Measurements from ENCODE around the gene TUBD1.
"Not testable (repeated sequence)": the region's sequence is repeated elsewhere in the genome, so short reads cannot be mapped to it uniquely, and the experiment has no call there.

TUBD1 gene

DNA sequence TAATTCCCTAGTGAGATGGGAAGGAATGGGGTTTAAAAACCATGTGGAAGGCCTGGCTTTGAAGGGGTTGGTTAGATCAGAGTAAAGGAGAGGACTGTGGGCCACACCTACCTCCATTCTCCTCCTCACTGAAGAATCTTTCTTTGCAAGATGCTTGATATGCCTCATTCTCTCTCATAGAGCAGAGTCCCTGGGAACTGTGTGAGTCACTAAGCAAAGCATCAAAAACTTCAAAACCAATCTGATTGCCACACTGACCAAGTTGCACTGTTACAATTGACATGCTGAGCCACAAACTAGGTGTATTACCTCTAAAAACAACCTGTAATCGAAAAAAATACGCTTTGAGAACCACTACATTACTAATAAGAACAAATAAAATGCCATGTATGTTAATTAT lies 2.0 kb downstream of the TUBD1 start:
- DNase-seq (ENCODE audit: low spot score), result no peak
- no peak for TF ChIP-seq CTCF (IDR thresholded peaks at IDR 0.05)
- H3K27ac ChIP-seq, result no peak overlapping the region
- no peak overlapping the region for H3K4me3 ChIP-seq

DNA sequence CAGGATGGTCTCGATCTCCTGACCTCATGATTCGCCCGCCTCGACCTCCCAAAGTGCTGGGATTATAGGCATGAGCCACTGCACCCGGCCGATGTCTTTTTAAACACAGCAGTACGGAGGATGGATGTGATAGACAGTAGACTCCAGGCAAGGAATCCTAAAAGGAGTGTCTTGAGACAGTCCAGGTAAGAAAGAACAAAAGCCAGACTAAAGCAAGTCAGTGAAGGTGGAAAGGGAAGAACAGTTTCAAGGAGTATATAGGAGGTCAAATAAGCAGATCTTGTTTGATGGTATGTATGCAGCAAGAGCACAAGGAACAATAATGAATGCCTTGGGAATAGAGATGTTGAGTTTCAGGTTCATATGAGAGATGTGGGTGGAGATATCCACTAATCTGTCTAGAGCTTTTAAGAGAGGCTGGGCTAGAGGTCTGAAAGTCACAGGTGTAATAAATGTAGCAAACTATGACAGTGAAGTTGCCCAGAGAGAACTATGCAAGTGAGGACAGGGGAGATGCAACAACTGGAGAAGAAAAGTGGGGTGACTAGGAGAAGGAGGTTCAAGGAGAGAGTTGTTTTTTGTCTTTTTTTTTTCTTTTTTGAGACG lies 4.5 kb downstream of the TUBD1 start:
- Histone ChIP-seq H3K4me3 (no peak overlapping the region), H3K27ac (no peak overlapping the region)
- no peak for DNase-seq (ENCODE audit: low spot score)
- no peak for TF ChIP-seq CTCF (IDR thresholded peaks at IDR 0.05)

DNA sequence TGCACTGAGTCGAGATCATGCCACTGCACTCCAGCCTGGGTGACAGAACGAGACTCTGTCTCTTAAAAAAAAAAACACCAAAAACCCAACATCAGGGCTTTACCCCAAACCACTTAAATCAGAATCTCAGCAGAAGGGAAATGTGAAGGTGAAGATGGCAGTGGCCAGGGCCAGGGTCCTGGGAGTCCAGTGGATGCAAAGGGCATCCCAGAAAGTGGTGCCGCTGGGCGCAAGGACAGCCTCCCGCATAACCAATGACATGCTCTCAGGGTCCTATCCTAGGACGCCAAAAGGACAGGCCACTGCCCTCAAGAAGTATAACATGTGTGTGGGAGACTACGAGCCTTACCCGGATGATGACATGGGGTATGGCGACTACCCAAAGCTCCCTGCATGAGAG lies 7.9 kb downstream of the TUBD1 start:
- no peak overlapping the region for H3K27ac ChIP-seq
- no peak for DNase-seq (ENCODE audit: low spot score)
- no peak overlapping the region for H3K4me3 ChIP-seq
- TF ChIP-seq CTCF (IDR thresholded peaks at IDR 0.05), result no peak

GRCh38 chr17:59878624-59879023 lies 14.1 kb downstream of the TUBD1 start:
- H3K4me3 ChIP-seq, result no peak overlapping the region
- no peak overlapping the region for H3K27ac ChIP-seq
- no peak for DNase-seq (ENCODE audit: low spot score)
- TF ChIP-seq CTCF (IDR thresholded peaks at IDR 0.05), result no peak

DNA sequence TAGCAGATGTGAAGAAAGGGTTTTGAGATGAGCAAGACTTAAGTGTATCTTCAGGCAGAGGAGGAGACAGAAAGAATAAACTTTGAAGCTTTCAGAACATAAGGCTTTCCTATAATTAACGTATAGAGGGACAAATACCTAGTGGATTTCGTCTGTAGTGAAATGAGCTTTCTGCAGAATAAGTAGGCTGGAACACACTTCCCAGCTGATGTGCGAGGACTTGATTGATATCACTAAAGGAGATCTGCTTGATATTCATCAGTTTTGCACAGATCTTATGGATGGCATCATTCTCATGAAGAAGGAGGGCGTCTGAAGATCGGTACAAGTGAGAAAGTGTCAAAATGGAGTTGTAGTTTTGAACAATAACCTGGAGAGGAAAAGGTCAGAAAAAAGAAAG lies 14.8 kb downstream of the TUBD1 start:
- DNase-seq (ENCODE audit: low spot score), result no peak
- no peak for TF ChIP-seq CTCF (IDR thresholded peaks at IDR 0.05)
- Histone ChIP-seq H3K4me3 (no peak overlapping the region), H3K27ac (no peak overlapping the region)

DNA sequence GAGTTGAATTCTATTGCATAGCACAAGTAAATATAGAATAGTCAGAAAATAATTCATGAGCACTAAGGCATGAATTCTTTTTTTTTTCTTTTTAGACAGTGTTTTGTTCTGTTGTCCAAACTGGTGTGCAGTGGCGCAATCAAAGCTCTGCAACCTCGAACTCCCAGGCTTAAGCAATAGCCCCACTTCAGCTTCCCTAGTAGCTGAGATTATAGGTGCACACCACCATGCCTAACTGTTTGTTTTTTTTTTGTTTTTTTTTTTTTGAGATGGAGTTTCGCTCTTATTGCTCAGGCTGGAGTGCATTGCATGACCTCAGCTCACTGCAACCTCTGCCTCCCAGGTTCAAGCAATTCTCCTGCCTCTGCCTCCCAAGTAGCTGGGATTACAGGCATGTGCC lies 16.6 kb downstream of the TUBD1 start:
- no peak for DNase-seq (ENCODE audit: low spot score)
- no peak overlapping the region for H3K4me3 ChIP-seq
- TF ChIP-seq CTCF (IDR thresholded peaks at IDR 0.05), result no peak
- no peak overlapping the region for H3K27ac ChIP-seq

DNA sequence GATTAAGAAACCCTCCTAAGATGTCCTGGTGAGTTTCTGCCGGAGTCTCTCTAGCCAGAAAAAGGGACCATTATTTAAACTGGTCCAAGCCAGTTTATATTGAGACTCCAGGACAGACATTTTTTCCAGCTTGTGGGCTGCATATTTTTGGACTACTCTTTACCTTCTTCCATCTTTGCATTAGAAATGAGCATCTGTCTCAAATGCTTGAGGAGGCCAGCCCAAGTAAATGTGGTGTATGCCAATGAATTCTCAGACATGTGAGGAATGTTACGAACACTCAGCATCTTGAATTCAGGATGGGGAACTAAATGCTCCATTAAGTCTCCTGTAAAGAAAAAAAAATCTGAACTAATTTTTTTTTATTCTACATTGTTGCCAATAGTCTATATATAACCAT lies 18.4 kb downstream of the TUBD1 start:
- no peak overlapping the region for H3K4me3 ChIP-seq
- TF ChIP-seq CTCF (IDR thresholded peaks at IDR 0.05), result no peak
- H3K27ac ChIP-seq, result no peak overlapping the region
- DNase-seq (ENCODE audit: low spot score), result no peak

DNA sequence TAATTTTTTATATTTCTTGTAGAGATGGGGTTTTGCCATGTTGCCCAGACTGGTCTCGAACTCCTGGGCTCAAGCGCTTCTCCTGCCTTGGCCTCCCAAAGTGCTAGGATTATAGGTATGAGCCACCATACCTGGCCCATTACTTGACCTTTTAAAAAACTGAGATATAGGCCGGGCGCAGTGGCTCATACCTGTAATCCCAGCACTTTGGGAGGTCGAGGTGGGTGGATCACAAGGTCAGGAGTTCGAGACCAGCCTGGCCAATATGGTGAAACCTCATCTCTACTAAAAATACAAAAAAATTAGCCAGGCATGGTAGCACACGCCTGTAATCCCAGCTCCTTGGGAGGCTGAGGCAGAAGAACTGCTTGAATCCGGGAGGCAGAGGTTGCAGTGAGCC lies 19.3 kb downstream of the TUBD1 start:
- DNase-seq (ENCODE audit: low spot score); H3K4me3 ChIP-seq; H3K27ac ChIP-seq: not testable (repeated sequence)
